Liver (tissue), 9 donors: Measurements from ENCODE around the gene ETV6. TPM values are rescaled to one million over a fixed set of nuclear protein-coding genes. Genes with fewer than 3 reads are reported as not detected.

Source experiments
- DNase-seq: peaks from one replicate; pipeline ENCODE4 v3.0.0-alpha.2; 2017; ENCODE audit warnings: low spot score
- H3K27ac ChIP-seq, 2 donors: one replicate each; pipeline ENCODE4 v1.7.0; 2013; ENCODE audit warnings: inconsistent platforms in 2 of 2, low read length in 2 of 2, control low read depth in 1 of 2, low read depth in 1 of 2, mild to moderate bottlenecking in 1 of 2
- H3K27me3 ChIP-seq, 4 donors: one replicate each; pipeline versions ENCODE4 v1.6.1 to v1.7.0; 2013; ENCODE audit warnings: low read length in 3 of 4, inconsistent platforms in 1 of 4, mild to moderate bottlenecking in 1 of 4, moderate library complexity in 1 of 4; ENCODE audit not compliant: control insufficient read depth in 4 of 4, insufficient read depth in 4 of 4
- H3K36me3 ChIP-seq, 4 donors: one replicate each; pipeline versions ENCODE4 v1.6.1 to v1.7.0; 2013; ENCODE audit warnings: low read length in 3 of 4, mild to moderate bottlenecking in 3 of 4, low read depth in 1 of 4, moderate library complexity in 1 of 4; ENCODE audit not compliant: control insufficient read depth in 4 of 4, insufficient read depth in 3 of 4
- H3K4me1 ChIP-seq, 4 donors: one replicate each; pipeline versions ENCODE4 v1.6.1 to v1.7.0; 2013; ENCODE audit warnings: low read length in 3 of 4, mild to moderate bottlenecking in 3 of 4, moderate library complexity in 1 of 4; ENCODE audit not compliant: control insufficient read depth in 4 of 4, insufficient read depth in 4 of 4
- H3K4me3 ChIP-seq, 3 donors: one replicate each; pipeline versions ENCODE4 v1.6.1 to v1.7.0; 2013; ENCODE audit warnings: low read length in 3 of 3, control low read depth in 1 of 3, low read depth in 1 of 3, mild to moderate bottlenecking in 1 of 3
- H3K9ac ChIP-seq, 2 donors: one replicate each; pipeline ENCODE4 v1.7.0; 2013; ENCODE audit warnings: low read length in 2 of 2, mild to moderate bottlenecking in 2 of 2, moderate library complexity in 2 of 2, control low read depth in 1 of 2, low read depth in 1 of 2
- H3K9me3 ChIP-seq, 4 donors: one replicate each; pipeline versions ENCODE4 v1.6.1 to v1.7.0; 2013; ENCODE audit warnings: low read length in 3 of 4; ENCODE audit not compliant: control insufficient read depth in 4 of 4
- ATF3 ChIP-seq: IDR thresholded peaks from 2 replicates; pipeline ENCODE4 v1.6.1; 2016; ENCODE audit warnings: antibody characterized with exemption
- CTCF ChIP-seq: fragments of 150-350 bp; IDR thresholded peaks from 2 replicates; pipeline ENCODE4 v1.5.1; 2017; ENCODE audit warnings: improper control_type of control experiment, low read depth, low read length; ENCODE audit not compliant: missing input control
- EGR1 ChIP-seq, 2 donors: IDR thresholded peaks; 2 replicates each; pipeline ENCODE4 v1.6.1; 2016 to 2018; ENCODE audit warnings: antibody characterized with exemption in 2 of 2, low read depth in 2 of 2
- FOXA1 ChIP-seq: IDR thresholded peaks from 2 replicates; pipeline ENCODE4 v1.6.1; 2016; ENCODE audit warnings: antibody characterized with exemption
- FOXA2 ChIP-seq: IDR thresholded peaks from 2 replicates; pipeline ENCODE4 v1.6.1; 2016; ENCODE audit warnings: antibody characterized with exemption
- GABPA ChIP-seq, 2 donors: IDR thresholded peaks in 1 of 2; conservative IDR thresholded peaks in 1 of 2; 2 replicates each; pipeline ENCODE4 v1.6.1; 2016; ENCODE audit warnings: antibody characterized with exemption in 2 of 2, mild to moderate bottlenecking in 1 of 2, moderate library complexity in 1 of 2
- HNF4A ChIP-seq, 2 donors: conservative IDR thresholded peaks; 2 replicates each; pipeline ENCODE4 v1.6.1; 2016; ENCODE audit warnings: antibody characterized with exemption in 2 of 2, mild to moderate bottlenecking in 2 of 2
- HNF4G ChIP-seq: IDR thresholded peaks from 2 replicates; pipeline ENCODE4 v1.6.1; 2016; ENCODE audit warnings: antibody characterized with exemption
- JUND ChIP-seq, 2 donors: IDR thresholded peaks; 2 replicates each; pipeline ENCODE4 v1.6.1; 2016; ENCODE audit warnings: antibody characterized with exemption in 2 of 2
- MAX ChIP-seq: IDR thresholded peaks from 2 replicates; pipeline ENCODE4 v1.6.1; 2016; ENCODE audit warnings: antibody characterized with exemption
- NR2F2 ChIP-seq: IDR thresholded peaks from 2 replicates; pipeline ENCODE4 v1.6.1; 2016; ENCODE audit warnings: antibody characterized with exemption
- RAD21 ChIP-seq, 2 donors: IDR thresholded peaks; 2 replicates each; pipeline ENCODE4 v1.6.1; 2016; ENCODE audit warnings: antibody characterized with exemption in 2 of 2, mild to moderate bottlenecking in 2 of 2
- REST ChIP-seq: IDR thresholded peaks from 2 replicates; pipeline ENCODE4 v1.6.1; 2016; ENCODE audit warnings: antibody characterized with exemption, mild to moderate bottlenecking
- RXRA ChIP-seq, 2 donors: IDR thresholded peaks; 2 replicates each; pipeline ENCODE4 v1.6.1; 2017 to 2018; ENCODE audit warnings: antibody characterized with exemption in 2 of 2, mild to moderate bottlenecking in 1 of 2
- SP1 ChIP-seq: IDR thresholded peaks from 2 replicates; pipeline ENCODE4 v1.6.1; 2018; ENCODE audit warnings: antibody characterized with exemption, mild to moderate bottlenecking
- TAF1 ChIP-seq: conservative IDR thresholded peaks from 2 replicates; pipeline ENCODE4 v1.6.1; 2016; ENCODE audit warnings: antibody characterized with exemption, mild to moderate bottlenecking
- YY1 ChIP-seq: IDR thresholded peaks from 2 replicates; pipeline ENCODE4 v1.6.1; 2016; ENCODE audit warnings: antibody characterized with exemption, mild to moderate bottlenecking
- ZBTB33 ChIP-seq: IDR thresholded peaks from 2 replicates; pipeline ENCODE4 v1.6.1; 2016; ENCODE audit warnings: antibody characterized with exemption
- WGBS: extraction: QIAGEN DNeasy Blood & Tissue Kit; methylation state at CpG from one replicate; pipeline ENCODE4 v1.1.7; 2013; 5-methylcytosine and 5-hydroxymethylcytosine counted together
- polyA plus RNA-seq, 2 donors: library from polyadenylated mRNA; stranded (reverse) in 1 of 2; unstranded in 1 of 2; fragments of 200-250 nt in 1 of 2; fragments of >200 nt in 1 of 2; fragmentation: Nextera tagmentation in 1 of 2; extraction: Ambion mirVana in 1 of 2; gene quantifications; one replicate each; pipeline versions ENCODE4 v1.2.1 to v1.2.3, GENCODE V29; 2013 to 2015
- total RNA-seq, 2 donors: library from RNA; depleted of rRNA; stranded (reverse); fragments of >200 nt; gene quantifications; one replicate each; pipeline ENCODE4 v1.2.3, GENCODE V29; 2014
- donor health status: healthy.
- donor health status: healthy.
- donor health status: healthy.
- donor health status: healthy.
- donor health status: healthy.

The ETV6 gene
- total and polyA plus RNA-seq, 4 donors = 2.0 to 6.2 (median 3.5) TPM

- Histone ChIP-seq H3K36me3 (no peaks in the 10 kb centered on the region), H3K9me3 (no peaks in the 10 kb centered on the region), H3K4me3 (no peak overlapping the region), H3K4me1 (peaks cover 0 to 4% (median 3%) of the 10 kb centered on the region in 4 donors), H3K27ac (no peak overlapping the region), H3K9ac (no peak overlapping the region), H3K27me3 (no peaks in the 10 kb centered on the region)
- no peak for TF ChIP-seq YY1
- no peak for TF ChIP-seq HNF4G
- TF ChIP-seq SP1 = no peak
- no peak for TF ChIP-seq RXRA (IDR thresholded peaks at IDR 0.05)
- no peak for TF ChIP-seq GABPA (IDR thresholded peaks at IDR 0.05 in 1 of 2, conservative IDR thresholded peaks at IDR 0.05 in 1 of 2)
- TF ChIP-seq JUND (IDR thresholded peaks at IDR 0.05) = no peak
- TF ChIP-seq CTCF = no peak
- TF ChIP-seq ZBTB33 = no peak
- no peak for TF ChIP-seq EGR1 (IDR thresholded peaks at IDR 0.05; ENCODE audit: low read depth in 2 of 2)
- no peak for TF ChIP-seq ATF3
- no peak for TF ChIP-seq RAD21 (IDR thresholded peaks at IDR 0.05)
- TF ChIP-seq FOXA2 = no peak
- TF ChIP-seq TAF1 = no peak
- TF ChIP-seq FOXA1 = no peak
- no peak for TF ChIP-seq HNF4A (conservative IDR thresholded peaks at IDR 0.05)
- no peak for TF ChIP-seq REST
- TF ChIP-seq NR2F2 = no peak
- no peak for TF ChIP-seq MAX
- DNase-seq = no peak
- WGBS = 98% methylated on average over 10 of the region's 10 CpGs
Observed at GRCh38 chr12:11689591-11690186, 40.2 kb downstream of the ETV6 start.
